ENCODE measurements around the gene CAMK2A.

The CAMK2A gene

DNA sequence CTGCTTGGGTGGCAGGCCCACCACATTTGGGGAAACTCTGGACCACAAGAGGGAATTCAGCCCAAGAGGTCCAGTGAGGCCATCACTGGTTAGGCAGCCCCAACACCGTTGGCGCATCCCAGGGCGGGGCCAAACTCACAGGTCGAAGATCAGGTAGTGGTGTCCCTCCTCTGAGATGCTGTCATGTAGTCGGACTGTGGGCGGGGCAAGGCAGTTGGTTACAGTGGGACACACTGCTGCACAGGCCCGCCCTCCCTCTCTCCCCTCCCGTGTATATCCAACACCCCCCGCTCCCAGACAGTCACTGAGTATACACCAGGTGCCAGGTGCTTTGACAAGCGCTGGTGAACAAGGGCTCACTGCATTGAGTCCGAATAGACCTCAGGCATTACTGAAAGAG lies 32.1 kb downstream of the CAMK2A start:
- no peaks in the 10 kb centered on the region for H3F3A ChIP-seq (ENCODE audit: control insufficient read depth, insufficient read depth)
- H3K9me2 ChIP-seq (replicated peaks; ENCODE audit: control insufficient read depth, low read length) = no peaks in the 10 kb centered on the region
- no peaks in the 10 kb centered on the region for H3K4me1 ChIP-seq (ENCODE audit: control insufficient read depth, low read length)
- no peaks in the 10 kb centered on the region for H4K20me1 ChIP-seq (ENCODE audit: control insufficient read depth, insufficient read depth, low read depth, low read length)
- H3K4me2 ChIP-seq (ENCODE audit: low read length) = no peak overlapping the region
- no peaks in the 10 kb centered on the region; the same call in 1 of the 2 replicates for H3K27me3 ChIP-seq (ENCODE audit: control insufficient read depth, low read length)
- no peak overlapping the region for H3K4me3 ChIP-seq (ENCODE audit: low read length)
- no peaks in the 10 kb centered on the region for H3K9me3 ChIP-seq (ENCODE audit: control insufficient read depth, insufficient read depth, low read length)
- no peaks in the 10 kb centered on the region for H3K79me2 ChIP-seq (ENCODE audit: control insufficient read depth, low read length)
- no peak for TF ChIP-seq EZH2phosphoT487 (IDR thresholded peaks at IDR 0.05; ENCODE audit: borderline replicate concordance, low read length)
- no peak overlapping the region for H3K27ac ChIP-seq (ENCODE audit: low read depth, low read length)
- no peaks in the 10 kb centered on the region for H3K36me3 ChIP-seq (ENCODE audit: control insufficient read depth, low read length)

DNA sequence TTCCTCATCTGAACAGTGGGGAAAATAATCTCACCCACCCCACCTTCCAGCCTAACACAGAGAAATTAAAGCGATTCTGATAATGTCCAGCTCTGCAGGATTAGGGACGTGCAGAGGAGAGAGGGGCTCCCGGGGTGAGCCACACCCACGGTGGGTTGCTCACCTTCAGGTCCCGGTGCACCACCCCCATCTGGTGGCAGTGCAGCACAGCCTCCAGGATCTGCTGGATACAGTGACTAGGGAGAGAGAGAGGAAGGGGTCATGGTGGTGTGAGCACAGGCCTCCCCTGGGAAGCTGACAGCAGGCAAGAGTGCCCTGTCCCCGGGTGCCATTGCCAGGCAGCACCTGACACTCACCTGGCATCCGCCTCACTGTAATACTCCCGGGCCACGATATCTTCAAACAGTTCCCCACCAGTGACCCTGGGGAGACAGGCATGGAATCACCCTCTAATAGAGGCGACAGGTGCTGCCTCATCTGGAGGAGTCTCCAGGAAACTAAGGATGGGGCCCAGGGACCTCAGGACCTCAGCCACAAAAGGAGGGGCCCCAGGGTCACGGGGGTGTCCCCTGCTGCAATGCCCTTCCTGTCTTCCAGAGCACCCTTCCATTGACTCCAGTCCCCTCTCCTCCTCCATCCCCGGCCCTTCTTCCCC lies 33.0 kb downstream of the CAMK2A start:
- Histone ChIP-seq H4K20me1 (ENCODE audit: control insufficient read depth, insufficient read depth, low read depth, low read length) (no peaks in the 10 kb centered on the region), H3K4me2 (ENCODE audit: low read length) (no peak overlapping the region), H3K79me2 (ENCODE audit: control insufficient read depth, low read length) (no peaks in the 10 kb centered on the region), H3K36me3 (ENCODE audit: control insufficient read depth, low read length) (no peaks in the 10 kb centered on the region), H3K9me2 (replicated peaks; ENCODE audit: control insufficient read depth, low read length) (no peaks in the 10 kb centered on the region), H3K9me3 (ENCODE audit: control insufficient read depth, insufficient read depth, low read length) (no peaks in the 10 kb centered on the region), H3K27me3 (ENCODE audit: control insufficient read depth, low read length) (no peaks in the 10 kb centered on the region), H3F3A (ENCODE audit: control insufficient read depth, insufficient read depth) (no peaks in the 10 kb centered on the region), H3K4me1 (ENCODE audit: control insufficient read depth, low read length) (no peaks in the 10 kb centered on the region), H3K27ac (ENCODE audit: low read depth, low read length) (no peak overlapping the region), H3K4me3 (ENCODE audit: low read length) (no peak overlapping the region)
- no peak for TF ChIP-seq CTCF (IDR thresholded peaks at IDR 0.05; ENCODE audit: low read depth, low read length, poor library complexity, severe bottlenecking)
- no peak for TF ChIP-seq EZH2phosphoT487 (IDR thresholded peaks at IDR 0.05; ENCODE audit: borderline replicate concordance, low read length)

GRCh38 chr5:150255659-150256409 lies 33.7 kb downstream of the CAMK2A start:
- H3F3A ChIP-seq (ENCODE audit: control insufficient read depth, insufficient read depth) = no peaks in the 10 kb centered on the region
- H3K4me3 ChIP-seq (ENCODE audit: low read length) = no peak overlapping the region
- H3K27ac ChIP-seq (ENCODE audit: low read depth, low read length) = no peak overlapping the region
- H3K79me2 ChIP-seq (ENCODE audit: control insufficient read depth, low read length) = no peaks in the 10 kb centered on the region
- H4K20me1 ChIP-seq (ENCODE audit: control insufficient read depth, insufficient read depth, low read depth, low read length) = no peaks in the 10 kb centered on the region
- no peaks in the 10 kb centered on the region for H3K36me3 ChIP-seq (ENCODE audit: control insufficient read depth, low read length)
- no peak for TF ChIP-seq EZH2phosphoT487 (IDR thresholded peaks at IDR 0.05; ENCODE audit: borderline replicate concordance, low read length)
- TF ChIP-seq CTCF (IDR thresholded peaks at IDR 0.05; ENCODE audit: low read depth, low read length, poor library complexity, severe bottlenecking) = no peak
- no peaks in the 10 kb centered on the region for H3K9me2 ChIP-seq (replicated peaks; ENCODE audit: control insufficient read depth, low read length)
- H3K9me3 ChIP-seq (ENCODE audit: control insufficient read depth, insufficient read depth, low read length) = no peaks in the 10 kb centered on the region
- H3K27me3 ChIP-seq (ENCODE audit: control insufficient read depth, low read length) = no peaks in the 10 kb centered on the region
- no peaks in the 10 kb centered on the region for H3K4me1 ChIP-seq (ENCODE audit: control insufficient read depth, low read length)
- no peak overlapping the region for H3K4me2 ChIP-seq (ENCODE audit: low read length)

- Histone ChIP-seq H3F3A (ENCODE audit: control insufficient read depth, insufficient read depth) (no peaks in the 10 kb centered on the region), H3K27me3 (ENCODE audit: control insufficient read depth, low read length) (no peaks in the 10 kb centered on the region), H4K20me1 (ENCODE audit: control insufficient read depth, insufficient read depth, low read depth, low read length) (no peaks in the 10 kb centered on the region), H3K9me3 (ENCODE audit: control insufficient read depth, insufficient read depth, low read length) (no peaks in the 10 kb centered on the region), H3K27ac (ENCODE audit: low read depth, low read length) (no peak overlapping the region), H3K4me3 (ENCODE audit: low read length) (no peak overlapping the region), H3K79me2 (ENCODE audit: control insufficient read depth, low read length) (no peaks in the 10 kb centered on the region), H3K4me1 (ENCODE audit: control insufficient read depth, low read length) (no peaks in the 10 kb centered on the region), H3K9me2 (replicated peaks; ENCODE audit: control insufficient read depth, low read length) (no peaks in the 10 kb centered on the region), H3K36me3 (ENCODE audit: control insufficient read depth, low read length) (no peaks in the 10 kb centered on the region), H3K4me2 (ENCODE audit: low read length) (no peak overlapping the region)
- TF ChIP-seq CTCF (IDR thresholded peaks at IDR 0.05; ENCODE audit: low read depth, low read length, poor library complexity, severe bottlenecking) (no peak), EZH2phosphoT487 (IDR thresholded peaks at IDR 0.05; ENCODE audit: borderline replicate concordance, low read length) (no peak)
Observed at GRCh38 chr5:150254774-150255173, 34.8 kb downstream of the CAMK2A start.
